Measurements from ENCODE around the gene TNFSF11. TPM values are rescaled to one million over a fixed set of nuclear protein-coding genes. Genes with fewer than 3 reads are reported as not detected.
"Not testable (repeated sequence)": the region's sequence is repeated elsewhere in the genome, so short reads cannot be mapped to it uniquely, and the experiment has no call there.

The TNFSF11 gene
- total RNA-seq, 1 donor from 2014 or later, result 0.48 TPM

- not testable (repeated sequence) for DNase-seq (ENCODE audit: low spot score)
These were observed 14.3 kb upstream of the TNFSF11 start for GRCh38 chr13:42559573-42560218.

- not testable (repeated sequence) for DNase-seq (ENCODE audit: low spot score)
These were observed 13.6 kb upstream of the TNFSF11 start for GRCh38 chr13:42560320-42560719.

GRCh38 chr13:42561752-42562467 lies 12.0 kb upstream of the TNFSF11 start:
- no peak for DNase-seq (ENCODE audit: low spot score)

- no peak for DNase-seq (ENCODE audit: low spot score)
These were observed 6.0 kb upstream of the TNFSF11 start for GRCh38 chr13:42567906-42568305.

- DNase-seq (ENCODE audit: low spot score), result no peak
These were observed 4.2 kb upstream of the TNFSF11 start for GRCh38 chr13:42569576-42570344.

GRCh38 chr13:42571895-42572294 lies 2.1 kb upstream of the TNFSF11 start:
- no peak for DNase-seq (ENCODE audit: low spot score)

- DNase-seq (ENCODE audit: low spot score), result no peak
These were observed 721 bp downstream of the TNFSF11 start for GRCh38 chr13:42574435-42575311.

- no peak for DNase-seq (ENCODE audit: low spot score)
These were observed 2.0 kb downstream of the TNFSF11 start for GRCh38 chr13:42575938-42576337.

GRCh38 chr13:42577538-42577937 lies 3.6 kb downstream of the TNFSF11 start:
- DNase-seq (ENCODE audit: low spot score), result no peak

GRCh38 chr13:42580644-42581043 lies 6.7 kb downstream of the TNFSF11 start:
- DNase-seq (ENCODE audit: low spot score), result no peak

- no peak for DNase-seq (ENCODE audit: low spot score)
These were observed 7.5 kb downstream of the TNFSF11 start for GRCh38 chr13:42581427-42581826.

- DNase-seq (ENCODE audit: low spot score), result no peak
These were observed 17.6 kb downstream of the TNFSF11 start for GRCh38 chr13:42591602-42592001.

GRCh38 chr13:42592915-42593900 lies 19.3 kb downstream of the TNFSF11 start:
- DNase-seq (ENCODE audit: low spot score), result no peak

GRCh38 chr13:42594481-42595252 lies 20.7 kb downstream of the TNFSF11 start:
- peak; percentile 82 for DNase-seq (ENCODE audit: low spot score)

- DNase-seq (ENCODE audit: low spot score), result no peak
These were observed 21.3 kb downstream of the TNFSF11 start for GRCh38 chr13:42595253-42595571.

- no peak for DNase-seq (ENCODE audit: low spot score)
These were observed 23.6 kb downstream of the TNFSF11 start for GRCh38 chr13:42597505-42597904.

- no peak for DNase-seq (ENCODE audit: low spot score)
These were observed 27.0 kb downstream of the TNFSF11 start for GRCh38 chr13:42600943-42601342.

- DNase-seq (ENCODE audit: low spot score), result peak; percentile 70
These were observed 29.0 kb downstream of the TNFSF11 start for GRCh38 chr13:42602906-42603305.

- no peak for DNase-seq (ENCODE audit: low spot score)
These were observed 29.6 kb downstream of the TNFSF11 start for GRCh38 chr13:42603571-42603970.

GRCh38 chr13:42607546-42607945 lies 33.6 kb downstream of the TNFSF11 start:
- DNase-seq (ENCODE audit: low spot score), result no peak

All from umbilical cord (tissue), 2 donors.